Neural cell (in vitro differentiated cells): Measurements from ENCODE around the gene C1orf52. TPM values are rescaled to one million over a fixed set of nuclear protein-coding genes. Genes with fewer than 3 reads are reported as not detected.

ENCODE experiments used
- H2AFZ ChIP-seq: fragments of 200-600, 300-800 bp; sonication (generic), shearing (Covaris generic); 2 replicates; pipeline ENCODE4 v1.6.0; 2014; ENCODE audit warnings: low read depth, mild to moderate bottlenecking, antibody characterized with exemption, low read length, moderate library complexity
- H3F3A ChIP-seq: fragments of 200-600 bp; shearing (Covaris generic); 2 replicates; pipeline ENCODE4 v1.6.1; 2016; ENCODE audit warnings: mild to moderate bottlenecking, moderate library complexity, mixed read lengths, antibody characterized with exemption, low read length; ENCODE audit not compliant: insufficient read depth, poor library complexity, severe bottlenecking
- H3K27ac ChIP-seq: fragments of 200-600, 300-800 bp; sonication (generic), shearing (Covaris generic); 2 replicates; pipeline ENCODE4 v1.5.1; 2014; ENCODE audit warnings: mild to moderate bottlenecking, low read length, moderate library complexity
- H3K27me3 ChIP-seq: fragments of 300-800, 200-600 bp; sonication (generic), shearing (Covaris generic); 2 replicates; pipeline ENCODE4 v1.6.0; 2014; ENCODE audit warnings: mild to moderate bottlenecking, low read depth, low read length, moderate library complexity; ENCODE audit not compliant: insufficient read depth
- H3K36me3 ChIP-seq: fragments of 300-800, 200-600 bp; sonication (generic), shearing (Covaris generic); 2 replicates; pipeline ENCODE4 v1.5.1; 2014; ENCODE audit warnings: mild to moderate bottlenecking, antibody characterized with exemption, low read length, moderate library complexity; ENCODE audit not compliant: insufficient read depth
- H3K4me2 ChIP-seq: fragments of 300-800, 200-600 bp; sonication (generic), shearing (Covaris generic); 2 replicates; pipeline ENCODE4 v1.6.0; 2014; ENCODE audit warnings: mild to moderate bottlenecking, low read length
- H3K4me3 ChIP-seq: fragments of 300-800, 200-600 bp; sonication (generic), shearing (Covaris generic); 2 replicates; pipeline ENCODE4 v1.5.1; 2014; ENCODE audit warnings: mild to moderate bottlenecking, low read length, moderate library complexity
- H3K79me2 ChIP-seq: fragments of 200-600 bp; shearing (Covaris generic); replicated peaks from 2 replicates; pipeline ENCODE4 v1.6.0; 2014; ENCODE audit warnings: mild to moderate bottlenecking, low read length, moderate library complexity; ENCODE audit not compliant: insufficient read depth
- H3K9ac ChIP-seq: fragments of 300-800, 200-600 bp; sonication (generic), shearing (Covaris generic); 2 replicates; pipeline ENCODE4 v1.6.1; 2016; ENCODE audit warnings: mild to moderate bottlenecking, low read length, mixed read lengths
- H3K9me2 ChIP-seq: fragments of 200-600 bp; shearing (Covaris generic); 2 replicates; pipeline ENCODE4 v1.6.1; 2016; ENCODE audit warnings: mild to moderate bottlenecking, low read length, mixed read lengths; ENCODE audit not compliant: insufficient read depth
- H3K9me3 ChIP-seq: fragments of 200-600, 300-800 bp; sonication (generic), shearing (Covaris generic); 2 replicates; pipeline ENCODE4 v1.6.1; 2016; ENCODE audit warnings: mild to moderate bottlenecking, mixed run types, low read length, moderate library complexity, mixed read lengths
- H4K20me1 ChIP-seq: fragments of 200-600 bp; shearing (Covaris generic); 2 replicates; pipeline ENCODE4 v1.6.1; 2016; ENCODE audit warnings: mild to moderate bottlenecking, mixed run types; ENCODE audit not compliant: insufficient read depth
- CTCF ChIP-seq: fragments of 450-650 bp; IDR thresholded peaks from 2 replicates; pipeline ENCODE4 v1.5.1; 2014; ENCODE audit warnings: antibody characterized with exemption, mild to moderate bottlenecking, moderate library complexity; ENCODE audit not compliant: poor library complexity, severe bottlenecking
- EP300 ChIP-seq: fragments of 450-650 bp; conservative IDR thresholded peaks from 2 replicates; pipeline ENCODE4 v1.6.1; 2014; ENCODE audit warnings: antibody characterized with exemption, mild to moderate bottlenecking, moderate library complexity; ENCODE audit not compliant: poor library complexity, severe bottlenecking
- EZH2 ChIP-seq: fragments of 200-600, 300-800 bp; shearing (Covaris generic), sonication (generic); IDR thresholded peaks from 2 replicates; pipeline ENCODE4 v1.6.1; 2014; ENCODE audit warnings: antibody characterized with exemption, low read length, borderline replicate concordance, mild to moderate bottlenecking; ENCODE audit not compliant: insufficient read depth, poor library complexity, severe bottlenecking
- MXI1 ChIP-seq: fragments of 450-650 bp; conservative IDR thresholded peaks from 2 replicates; pipeline ENCODE4 v1.6.1; 2014; ENCODE audit warnings: antibody characterized with exemption, mild to moderate bottlenecking; ENCODE audit not compliant: poor library complexity, severe bottlenecking
- POLR2AphosphoS5 ChIP-seq: IDR thresholded peaks from 2 replicates; pipeline ENCODE4 v1.6.1; 2012
- RAD21 ChIP-seq: fragments of 450-650 bp; conservative IDR thresholded peaks from 2 replicates; pipeline ENCODE4 v1.6.1; 2014; ENCODE audit warnings: antibody characterized with exemption, mild to moderate bottlenecking, moderate library complexity
- REST ChIP-seq: IDR thresholded peaks from 2 replicates; pipeline ENCODE4 v1.6.1; 2012; ENCODE audit warnings: borderline replicate concordance
- SMC3 ChIP-seq: fragments of 450-650 bp; conservative IDR thresholded peaks from 2 replicates; pipeline ENCODE4 v1.6.1; 2014; ENCODE audit warnings: antibody characterized with exemption, mild to moderate bottlenecking, moderate library complexity; ENCODE audit not compliant: poor library complexity
- TAF1 ChIP-seq: IDR thresholded peaks from 2 replicates; pipeline ENCODE4 v1.6.1; 2012; ENCODE audit warnings: low read depth
- polyA plus RNA-seq: library from polyadenylated mRNA; depleted of rRNA; stranded (reverse); fragments of >200 nt; gene quantifications from 2 replicates; pipeline ENCODE4 v1.2.3, GENCODE V29; 2014

The C1orf52 gene
- polyA plus RNA-seq, 1 donor from 2014 or later, result 94.6 TPM

DNA sequence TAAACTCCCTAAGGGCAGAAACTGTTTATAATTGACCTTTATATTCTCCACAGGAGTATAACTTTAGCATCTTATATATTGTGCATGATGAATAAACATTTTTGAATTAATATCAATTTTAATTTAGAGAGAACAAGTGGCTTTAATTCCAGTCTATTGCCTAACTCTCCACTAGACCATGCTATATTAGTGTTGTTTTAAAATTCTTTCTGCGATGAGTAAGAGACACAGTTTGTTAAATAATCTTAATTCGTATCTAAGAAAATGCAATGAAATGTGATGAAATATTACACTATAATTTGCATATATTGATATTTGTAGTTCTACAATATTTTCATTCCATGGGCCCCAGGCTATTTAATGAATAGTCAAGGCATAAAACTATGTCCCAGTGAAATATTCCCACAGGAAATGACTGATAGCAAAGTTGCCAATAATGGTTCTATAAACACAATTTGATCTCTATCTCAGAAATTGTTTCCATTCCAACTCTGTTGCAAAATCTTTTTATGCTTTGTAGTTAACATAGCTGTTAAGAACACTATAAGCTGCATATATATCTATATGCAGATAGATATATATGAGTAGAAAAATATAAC is 55.8 kb downstream of the C1orf52 start:
- Histone ChIP-seq H3K79me2 (no peaks in the 10 kb centered on the region), H3K27ac (no peak overlapping the region), H3K4me3 (no peak overlapping the region), H4K20me1 (no peaks in the 10 kb centered on the region), H3K4me2 (no peak overlapping the region), H3K9me3 (no peaks in the 10 kb centered on the region), H3F3A (no peaks in the 10 kb centered on the region), H3K9me2 (no peaks in the 10 kb centered on the region), H3K27me3 (peaks cover 14% of the 10 kb centered on the region), H2AFZ (no peak overlapping the region), H3K9ac (no peak overlapping the region), H3K36me3 (no peaks in the 10 kb centered on the region)
- TF ChIP-seq REST (no peak), RAD21 (no peak), MXI1 (no peak), EZH2 (no peak), SMC3 (no peak), TAF1 (no peak)

GRCh38 chr1:85202864-85203255 is 56.6 kb downstream of the C1orf52 start:
- Histone ChIP-seq H3F3A (no peaks in the 10 kb centered on the region), H3K9ac (no peak overlapping the region), H3K4me3 (no peak overlapping the region), H3K36me3 (no peaks in the 10 kb centered on the region), H2AFZ (no peak overlapping the region), H3K9me2 (no peaks in the 10 kb centered on the region), H3K27me3 (peaks cover 14% of the 10 kb centered on the region), H3K27ac (no peak overlapping the region), H3K9me3 (no peaks in the 10 kb centered on the region), H3K4me2 (no peak overlapping the region), H3K79me2 (peaks cover 4% of the 10 kb centered on the region), H4K20me1 (no peaks in the 10 kb centered on the region)
- TF ChIP-seq POLR2AphosphoS5 (no peak), REST (no peak), TAF1 (no peak), SMC3 (no peak), EZH2 (no peak), RAD21 (no peak), CTCF (no peak), EP300 (no peak), MXI1 (no peak)
